ENCODE data around the gene PKD2.

PKD2 gene

DNA sequence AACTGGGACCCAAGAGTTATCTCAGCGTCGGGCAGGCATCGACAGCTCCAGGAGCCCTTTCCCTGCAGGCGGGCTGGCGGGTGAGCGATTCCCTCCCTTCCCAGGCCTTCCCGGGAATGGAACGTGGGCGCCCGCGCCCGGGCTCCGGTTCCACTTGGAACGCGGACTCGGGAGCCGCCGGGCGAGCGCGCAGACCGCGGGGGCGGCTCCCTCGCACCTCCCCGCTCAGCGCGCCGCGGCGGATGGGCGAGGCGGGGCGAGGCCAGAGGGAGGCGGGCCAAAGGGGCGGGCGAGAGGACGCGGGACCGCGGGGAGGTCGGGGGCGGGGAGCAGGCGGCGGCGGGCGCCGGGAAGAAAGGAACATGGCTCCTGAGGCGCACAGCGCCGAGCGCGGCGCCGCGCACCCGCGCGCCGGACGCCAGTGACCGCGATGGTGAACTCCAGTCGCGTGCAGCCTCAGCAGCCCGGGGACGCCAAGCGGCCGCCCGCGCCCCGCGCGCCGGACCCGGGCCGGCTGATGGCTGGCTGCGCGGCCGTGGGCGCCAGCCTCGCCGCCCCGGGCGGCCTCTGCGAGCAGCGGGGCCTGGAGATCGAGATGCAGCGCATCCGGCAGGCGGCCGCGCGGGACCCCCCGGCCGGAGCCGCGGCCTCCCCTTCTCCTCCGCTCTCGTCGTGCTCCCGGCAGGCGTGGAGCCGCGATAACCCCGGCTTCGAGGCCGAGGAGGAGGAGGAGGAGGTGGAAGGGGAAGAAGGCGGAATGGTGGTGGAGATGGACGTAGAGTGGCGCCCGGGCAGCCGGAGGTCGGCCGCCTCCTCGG is at the start of gene PKD2:
TSS of gene PKD2 (plus strand) at position 332 of the 818 bp plus-strand sequence. CDS start at position 431, 99 bp downstream.
- peak; percentile 70 to 77 for DNase-seq

DNA sequence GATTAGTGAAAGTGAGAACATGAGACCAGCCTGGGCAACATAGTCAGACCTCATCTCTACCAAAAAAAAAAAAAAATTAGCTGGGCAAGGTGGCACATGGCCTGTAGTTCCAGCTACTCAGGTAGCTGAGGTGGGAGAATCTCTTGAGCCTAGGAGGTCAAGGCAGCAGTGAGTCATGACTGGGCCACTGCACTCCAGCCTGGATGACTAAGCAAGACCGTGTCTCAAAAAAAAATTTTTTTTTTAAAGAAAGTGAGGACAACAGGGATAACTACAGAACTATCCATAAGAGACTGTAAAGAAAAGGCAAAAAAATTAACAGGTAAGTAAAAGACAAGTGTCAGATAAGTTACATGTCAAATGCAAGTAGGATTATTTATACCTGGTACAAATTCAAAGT is 45.4 kb upstream of the PKD2 start:
- DNase-seq = no peak

DNA sequence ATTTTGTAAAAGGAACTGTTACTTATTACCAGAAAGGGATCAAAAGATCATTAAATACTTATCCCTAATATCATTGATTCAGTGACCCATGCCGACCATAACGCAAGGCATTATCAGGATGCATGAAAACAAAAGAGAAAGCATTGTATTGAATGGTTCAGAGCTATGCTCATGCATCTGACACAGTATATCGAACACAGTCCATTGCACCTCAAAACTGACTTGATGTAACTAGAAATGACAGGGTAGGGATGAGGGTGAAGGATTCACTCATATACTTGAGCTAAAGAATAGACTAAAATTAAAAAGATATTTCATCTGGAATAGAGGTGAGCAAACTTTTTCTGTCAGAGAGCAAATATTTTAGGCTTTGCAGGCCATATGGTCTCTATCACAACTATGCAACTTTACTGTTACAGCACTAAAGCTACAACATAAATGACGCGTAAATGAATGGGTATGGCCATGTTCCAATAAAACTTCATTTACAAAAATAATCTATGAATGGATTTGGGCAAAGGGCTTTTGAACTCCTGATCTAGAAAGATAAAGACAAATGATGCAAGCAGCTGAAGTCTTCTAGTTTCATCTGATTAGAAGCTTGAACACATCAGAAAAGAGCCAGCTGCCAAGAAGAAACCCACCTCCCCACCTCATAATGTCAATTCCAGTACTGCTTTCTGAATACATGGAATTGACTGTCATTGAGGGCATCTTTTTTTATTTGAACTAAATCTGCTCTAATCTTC is 44.9 kb upstream of the PKD2 start:
- DNase-seq = no peak

DNA sequence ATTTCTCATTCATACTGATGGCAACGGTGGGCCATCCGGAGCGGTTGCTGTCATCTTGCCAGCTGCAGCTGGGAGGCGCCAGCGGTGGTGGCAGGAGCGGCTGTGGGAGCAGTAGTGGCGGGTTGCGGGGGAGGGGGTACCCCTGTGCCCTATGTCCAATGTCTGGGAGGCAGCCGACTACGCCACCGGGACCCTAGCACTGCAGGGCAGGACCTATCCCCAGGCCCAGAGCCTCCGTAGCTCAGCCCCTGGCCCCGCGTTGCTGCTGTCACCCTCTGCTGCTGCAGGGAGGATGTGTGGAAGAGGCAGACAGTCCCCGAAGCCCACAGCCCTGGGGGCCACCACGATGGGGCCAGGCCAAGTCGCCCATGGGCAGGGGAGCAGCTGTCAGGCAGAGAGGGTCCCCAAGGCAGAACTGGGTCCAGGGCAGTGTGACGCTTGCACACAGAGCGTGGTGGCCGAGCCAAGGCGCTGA is 41.9 kb upstream of the PKD2 start:
- no peak for DNase-seq

DNA sequence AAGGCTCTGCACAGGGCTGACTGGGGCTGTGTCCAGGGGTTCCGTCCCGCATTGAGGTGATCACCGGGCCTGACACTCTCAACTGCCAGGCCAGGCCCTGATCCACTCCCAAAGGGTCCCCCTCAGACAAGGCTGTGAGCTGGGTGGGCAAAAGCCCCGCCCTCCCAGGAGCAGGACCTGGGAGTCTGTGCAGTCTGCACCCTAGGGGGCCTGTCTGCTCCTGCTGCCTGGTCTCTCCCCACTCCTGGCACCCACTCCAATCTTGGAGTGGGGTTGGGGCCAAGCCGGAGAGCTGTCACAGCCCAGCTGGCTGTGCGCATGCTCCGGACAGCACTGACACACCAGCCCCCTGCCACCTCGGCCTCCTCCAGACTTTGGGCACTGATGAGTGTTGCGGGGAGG is 41.3 kb upstream of the PKD2 start:
- no peak for DNase-seq

DNA sequence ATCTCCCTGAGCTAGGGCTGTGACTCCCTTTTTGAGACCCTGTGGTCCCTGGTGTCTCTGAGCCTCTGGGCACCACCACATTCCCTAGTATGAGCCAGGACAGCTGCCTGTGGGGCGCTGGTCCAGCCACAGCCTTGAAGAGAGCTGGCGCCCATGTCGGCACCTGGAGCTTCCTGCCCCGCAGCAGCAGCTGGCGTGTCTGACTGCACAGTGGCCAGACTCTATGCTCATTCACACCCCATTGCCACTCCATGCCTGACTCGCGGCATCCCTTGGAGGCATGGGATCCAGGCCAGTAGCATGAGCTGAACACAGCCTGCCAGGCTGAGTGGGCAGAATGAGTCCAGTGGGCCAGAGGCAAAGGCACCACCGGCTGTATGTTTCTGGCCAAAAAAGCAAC is 40.2 kb upstream of the PKD2 start:
- no peak for DNase-seq

DNA sequence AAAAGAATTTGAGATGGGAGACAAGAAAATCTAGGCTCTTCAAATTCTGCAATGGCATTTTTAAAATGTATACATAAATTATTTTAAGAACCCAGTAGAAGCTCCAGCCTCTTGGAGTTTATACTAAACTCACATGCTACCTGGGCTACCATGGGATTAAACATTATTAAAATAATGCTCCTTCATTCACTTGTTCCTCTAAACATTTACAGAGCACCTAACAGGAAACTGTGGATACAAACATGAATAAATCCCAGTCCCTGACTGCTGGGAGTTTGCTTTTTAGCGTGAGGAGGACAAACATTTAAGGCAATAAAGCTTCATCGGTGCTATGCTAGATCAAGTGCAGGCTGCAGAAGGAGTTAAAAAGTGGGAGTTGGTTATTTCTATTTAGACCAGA is 37.3 kb upstream of the PKD2 start:
- no peak for DNase-seq

DNA sequence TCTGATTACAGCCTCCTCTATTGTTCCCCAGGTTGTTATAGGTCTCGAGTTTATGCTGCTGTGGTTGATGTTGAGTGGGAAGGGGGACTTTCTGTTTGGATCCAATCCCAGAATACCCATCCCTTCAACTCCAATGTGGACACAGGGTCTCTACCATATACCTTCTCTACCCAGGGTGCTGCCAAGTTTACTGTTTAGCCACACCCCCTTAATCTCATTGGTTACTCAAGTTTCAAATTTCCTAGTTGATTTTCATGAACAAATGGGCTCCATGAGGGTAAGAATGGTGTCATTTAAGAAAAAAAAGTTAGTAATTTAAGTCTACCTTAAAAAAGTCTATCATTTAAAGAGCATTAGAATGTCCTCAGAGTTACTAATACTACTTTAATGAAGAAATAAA is 35.6 kb upstream of the PKD2 start:
- DNase-seq = no peak

DNA sequence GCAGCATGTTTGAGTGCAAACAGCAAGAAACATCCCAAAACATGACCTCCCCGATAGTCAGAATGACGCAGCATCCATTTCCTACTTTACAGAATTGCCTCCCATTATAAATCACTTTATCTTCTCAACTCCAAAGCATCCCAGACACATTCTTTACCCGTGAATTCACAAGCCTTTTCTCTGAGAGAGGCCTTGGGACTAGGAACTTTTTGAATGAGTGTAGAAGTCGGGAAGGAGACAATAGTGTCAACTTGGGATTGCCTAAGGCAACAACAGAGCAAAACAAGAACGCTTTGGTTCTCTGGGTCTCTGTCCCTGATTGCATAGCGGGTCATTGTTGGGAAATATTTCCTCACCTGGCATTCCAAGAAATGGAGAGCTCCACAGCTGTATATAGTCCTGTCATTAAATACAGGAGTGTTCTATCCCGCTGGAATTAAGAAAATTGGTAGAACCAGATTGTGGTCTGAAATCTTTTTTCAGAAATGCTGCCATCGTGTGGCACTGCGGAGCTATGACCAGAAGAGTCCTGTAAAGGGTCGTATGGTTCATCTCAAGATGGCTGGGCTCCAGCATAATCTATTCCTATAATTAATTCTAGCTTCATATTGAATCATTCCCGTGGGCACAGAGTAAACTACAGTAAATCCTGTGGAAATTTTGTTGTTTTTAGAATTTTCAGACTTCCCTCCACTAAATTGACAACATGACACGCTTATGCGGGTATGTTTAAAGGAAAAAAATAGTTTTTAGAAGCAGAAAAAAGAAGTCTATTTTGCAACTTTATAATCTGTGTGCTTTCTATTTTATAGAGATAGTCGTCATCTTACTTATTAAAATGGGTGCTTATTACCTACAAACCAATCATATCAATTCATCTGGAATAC is 33.9 kb upstream of the PKD2 start:
- DNase-seq = peak; percentile 23 to 35

DNA sequence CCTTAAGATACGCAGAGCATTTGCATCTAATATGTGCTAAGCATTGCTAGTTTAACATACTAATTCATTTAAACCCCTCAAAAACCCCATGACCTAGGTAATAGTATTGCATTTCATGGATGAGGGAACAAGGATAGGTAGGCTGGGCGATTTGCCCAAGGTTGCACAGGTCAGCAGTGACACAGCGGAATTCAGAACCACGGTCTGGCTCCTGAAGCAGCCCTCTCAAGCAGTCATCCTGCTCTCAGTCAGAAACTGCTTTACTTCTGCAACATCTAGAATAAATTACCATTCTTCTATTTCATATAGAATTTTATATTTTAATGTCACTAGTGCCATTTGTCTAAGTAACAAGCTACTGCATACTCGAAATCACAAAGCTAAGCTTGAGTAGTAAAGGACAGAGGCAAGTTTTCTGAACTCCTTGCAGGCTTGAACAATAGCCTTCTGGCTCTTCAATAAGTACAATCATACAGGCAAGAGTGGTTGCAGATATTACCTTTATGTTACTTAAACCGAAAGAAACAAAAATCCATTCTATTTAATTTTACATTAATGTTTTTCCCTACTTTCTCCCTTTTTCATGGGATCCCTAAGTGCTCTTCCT is 32.5 kb upstream of the PKD2 start:
- DNase-seq = no peak

DNA sequence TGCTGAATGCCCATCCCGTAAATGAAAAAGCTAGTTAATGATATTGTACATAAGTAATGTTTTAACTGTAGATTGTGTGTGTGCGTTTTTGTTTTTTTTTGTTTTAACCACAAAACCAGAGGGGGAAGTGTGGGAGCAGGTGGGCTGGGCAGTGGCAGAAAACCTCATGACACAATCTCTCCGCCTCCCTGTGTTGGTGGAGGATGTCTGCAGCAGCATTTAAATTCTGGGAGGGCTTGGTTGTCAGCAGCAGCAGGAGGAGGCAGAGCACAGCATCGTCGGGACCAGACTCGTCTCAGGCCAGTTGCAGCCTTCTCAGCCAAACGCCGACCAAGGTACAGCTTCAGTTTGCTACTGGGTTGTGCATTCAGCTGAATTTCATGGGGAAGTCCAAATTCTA is 32.0 kb upstream of the PKD2 start, which contains the start of gene SPP1:
TSS of gene SPP1 (plus strand) at position 249 of the 400 bp plus-strand sequence. CDS start 1,182 bp downstream, outside the sequence.
- DNase-seq = peak in 1 of 2 donors; percentile 4

DNA sequence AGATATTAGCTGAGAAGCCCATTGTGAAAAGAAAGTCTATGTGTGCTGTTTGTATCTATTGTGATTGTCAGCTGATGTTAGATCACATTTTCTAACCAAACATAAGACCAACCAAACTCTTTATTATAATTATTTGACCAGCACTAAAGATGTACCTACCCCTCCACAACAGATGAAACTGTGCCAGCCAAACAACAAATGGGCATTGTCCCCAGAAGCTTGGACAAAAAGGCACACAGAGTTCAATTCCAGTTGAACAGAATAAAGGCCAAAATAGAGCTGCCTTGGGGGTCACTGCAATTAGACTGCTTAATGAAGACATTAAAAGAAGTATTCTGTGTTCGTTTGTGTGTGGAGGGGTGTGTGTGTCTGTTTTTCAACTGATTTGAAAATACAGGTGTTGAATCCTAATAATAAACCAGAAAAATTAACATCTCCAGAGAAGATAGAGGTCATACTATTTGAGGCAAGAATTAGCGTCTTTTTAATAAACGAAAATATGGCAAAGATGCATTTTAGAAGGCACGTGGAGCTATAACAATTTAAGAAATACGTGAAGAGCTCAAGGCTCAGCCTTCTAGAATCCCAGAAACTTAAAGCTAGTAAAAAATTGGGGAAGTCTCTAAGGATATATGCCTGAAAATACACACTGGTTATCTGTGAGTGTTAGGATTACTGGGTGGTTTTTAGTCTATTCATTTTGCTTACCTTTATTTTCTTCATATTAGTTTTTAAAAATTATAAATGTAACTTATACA is 29.7 kb upstream of the PKD2 start:
- DNase-seq = no peak

DNA sequence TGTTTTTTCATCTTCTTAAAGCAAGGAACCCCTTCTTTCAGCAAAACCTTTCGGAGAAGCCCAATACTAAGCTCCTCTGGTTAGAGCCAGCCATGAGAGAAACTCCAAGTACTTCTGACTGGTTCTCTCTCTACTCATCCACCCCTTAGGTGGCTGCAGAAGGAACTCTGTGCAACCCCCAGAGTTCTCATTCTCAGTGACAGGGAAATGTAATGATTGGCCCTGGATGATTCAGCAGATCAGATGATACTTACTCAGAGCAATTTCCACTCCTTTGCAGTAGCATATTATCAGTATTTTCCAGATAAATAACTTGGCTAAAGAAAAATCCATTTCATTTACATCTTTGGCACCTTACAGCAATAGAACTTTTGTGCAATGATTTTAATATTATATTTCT is 28.8 kb upstream of the PKD2 start:
- DNase-seq = no peak

DNA sequence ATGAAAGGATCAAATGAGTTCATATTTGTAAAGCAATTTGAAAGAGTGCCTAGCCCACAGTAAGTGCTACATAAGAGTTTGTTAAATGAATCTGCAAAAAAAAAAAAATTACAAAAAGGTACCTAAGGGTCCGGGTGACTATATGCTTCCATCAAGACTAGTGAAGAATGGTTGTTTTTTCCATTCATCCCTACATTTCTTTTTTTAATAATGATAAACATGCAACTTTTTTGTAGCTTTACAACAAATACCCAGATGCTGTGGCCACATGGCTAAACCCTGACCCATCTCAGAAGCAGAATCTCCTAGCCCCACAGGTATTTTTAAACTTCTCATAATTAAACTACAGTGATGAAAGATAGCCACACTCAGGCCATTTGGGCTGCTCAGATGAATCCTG is 27.6 kb upstream of the PKD2 start:
- DNase-seq = no peak

DNA sequence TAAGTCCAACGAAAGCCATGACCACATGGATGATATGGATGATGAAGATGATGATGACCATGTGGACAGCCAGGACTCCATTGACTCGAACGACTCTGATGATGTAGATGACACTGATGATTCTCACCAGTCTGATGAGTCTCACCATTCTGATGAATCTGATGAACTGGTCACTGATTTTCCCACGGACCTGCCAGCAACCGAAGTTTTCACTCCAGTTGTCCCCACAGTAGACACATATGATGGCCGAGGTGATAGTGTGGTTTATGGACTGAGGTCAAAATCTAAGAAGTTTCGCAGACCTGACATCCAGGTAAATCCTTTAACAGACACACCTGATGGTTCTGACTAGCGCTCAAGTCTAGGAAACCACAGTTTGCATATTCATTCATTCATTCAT is 25.9 kb upstream of the PKD2 start:
- DNase-seq = no peak

DNA sequence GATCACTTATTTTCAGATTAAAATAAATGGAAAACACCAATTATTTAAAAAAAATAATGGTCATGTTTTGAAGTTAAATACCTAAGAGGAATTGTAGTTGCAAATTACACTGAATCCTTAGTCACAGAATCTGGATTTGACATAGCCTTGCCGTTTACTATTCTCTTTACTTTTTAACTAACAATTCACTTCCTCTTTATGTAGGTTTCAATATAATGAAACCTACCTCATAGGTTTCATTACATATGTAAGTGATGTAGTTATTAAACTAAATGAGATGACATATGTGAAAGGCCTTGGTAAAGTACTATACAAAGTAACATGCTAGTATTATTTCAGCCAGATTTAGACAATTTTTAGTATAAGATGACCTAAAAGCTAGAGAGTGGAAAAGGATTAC is 25.4 kb upstream of the PKD2 start:
- no peak for DNase-seq

DNA sequence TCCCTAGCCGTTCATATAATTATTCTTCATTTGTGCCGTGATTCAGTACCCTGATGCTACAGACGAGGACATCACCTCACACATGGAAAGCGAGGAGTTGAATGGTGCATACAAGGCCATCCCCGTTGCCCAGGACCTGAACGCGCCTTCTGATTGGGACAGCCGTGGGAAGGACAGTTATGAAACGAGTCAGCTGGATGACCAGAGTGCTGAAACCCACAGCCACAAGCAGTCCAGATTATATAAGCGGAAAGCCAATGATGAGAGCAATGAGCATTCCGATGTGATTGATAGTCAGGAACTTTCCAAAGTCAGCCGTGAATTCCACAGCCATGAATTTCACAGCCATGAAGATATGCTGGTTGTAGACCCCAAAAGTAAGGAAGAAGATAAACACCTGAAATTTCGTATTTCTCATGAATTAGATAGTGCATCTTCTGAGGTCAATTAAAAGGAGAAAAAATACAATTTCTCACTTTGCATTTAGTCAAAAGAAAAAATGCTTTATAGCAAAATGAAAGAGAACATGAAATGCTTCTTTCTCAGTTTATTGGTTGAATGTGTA is 24.9 kb upstream of the PKD2 start:
- DNase-seq = no peak

DNA sequence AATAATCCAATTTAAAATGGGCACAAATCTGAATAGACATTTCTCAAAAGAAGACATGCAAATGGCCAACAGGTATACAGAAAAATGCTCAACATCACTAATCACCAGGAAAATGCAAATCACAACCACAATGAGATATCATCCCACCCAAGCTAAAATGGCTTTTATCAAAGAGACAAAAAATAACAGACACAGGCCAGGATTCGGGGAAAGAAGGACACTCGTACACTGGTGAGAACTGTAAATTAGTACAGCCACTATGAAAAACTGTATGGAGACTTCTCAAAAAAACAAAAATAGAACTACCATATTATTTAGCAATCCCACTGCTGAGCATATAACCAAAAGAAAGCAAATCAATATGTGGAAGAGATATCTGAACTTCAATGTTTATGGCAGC is 23.4 kb upstream of the PKD2 start:
- DNase-seq = no peak

DNA sequence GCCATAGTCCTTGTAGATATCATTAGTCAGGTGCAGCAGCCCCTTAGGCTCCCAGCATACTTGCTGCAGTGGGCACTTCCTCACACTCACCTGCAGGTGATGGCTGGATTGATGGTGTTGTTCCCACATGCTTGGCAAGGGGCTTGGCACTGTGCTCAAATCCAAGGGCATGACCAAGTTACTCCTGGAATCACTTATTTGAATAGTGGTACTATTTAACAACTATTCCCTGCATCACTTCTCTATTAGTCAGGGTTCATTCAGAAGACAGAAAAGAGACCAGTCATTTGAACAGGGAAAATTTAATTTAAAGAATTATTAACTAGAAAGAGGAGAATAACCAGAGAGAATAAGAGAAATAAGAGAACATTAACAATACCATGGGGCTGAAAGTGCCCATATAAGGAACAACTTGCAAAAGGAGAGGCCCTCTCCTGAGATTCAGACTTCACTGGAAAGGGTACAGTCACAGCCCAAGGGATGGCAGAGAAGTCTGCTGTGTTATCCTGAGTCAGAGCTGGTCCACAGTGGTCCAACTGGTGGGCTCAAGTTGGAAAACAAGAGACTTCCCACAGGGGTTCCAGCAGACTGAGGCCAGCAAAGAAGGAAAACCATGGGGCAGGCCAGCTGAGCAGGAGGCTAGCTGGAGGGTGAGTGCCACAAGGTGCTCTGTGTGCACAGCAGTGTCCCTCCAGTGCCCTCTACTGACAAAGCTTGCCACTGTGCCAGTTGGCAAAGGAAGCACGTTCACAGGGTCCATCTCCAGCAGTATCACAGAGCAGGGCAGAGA is 22.1 kb upstream of the PKD2 start:
- DNase-seq = peak; percentile 25 to 27

DNA sequence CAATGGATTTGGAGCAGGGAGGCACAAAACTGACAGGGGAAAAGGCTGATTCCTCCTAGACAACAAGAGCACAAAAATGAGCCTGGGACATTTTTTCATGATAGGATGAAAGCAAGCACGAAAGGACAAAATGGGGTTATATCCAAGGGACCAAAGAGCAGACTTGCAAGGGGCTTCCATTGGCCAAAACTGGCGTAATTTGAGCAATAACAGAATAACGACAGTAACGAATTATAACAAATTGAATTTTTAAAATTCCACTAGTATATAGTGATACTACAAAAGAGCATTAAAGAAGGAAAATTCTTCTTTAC is 21.6 kb upstream of the PKD2 start:
- DNase-seq = no peak

DNA sequence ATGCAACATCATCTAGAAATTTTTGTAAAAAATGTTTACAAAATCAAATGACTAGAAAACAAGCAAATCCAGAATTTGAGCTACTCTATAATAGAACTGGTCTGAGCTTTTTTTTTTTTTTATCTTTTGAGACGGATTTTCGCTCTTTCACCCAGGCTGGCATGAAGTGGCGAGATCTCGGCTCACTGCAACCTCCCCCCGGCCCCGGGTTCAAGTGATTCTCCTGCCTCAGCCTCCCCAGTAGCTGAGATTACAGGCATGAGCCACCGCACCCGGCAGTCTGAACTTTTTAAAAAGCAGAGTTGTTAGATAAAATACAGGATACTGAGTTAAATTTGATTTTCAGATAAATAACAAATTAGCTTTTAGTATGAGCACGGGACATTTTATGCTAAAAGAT is 20.9 kb upstream of the PKD2 start:
- no peak for DNase-seq
